ENCODE data around the gene ECE2. TPM values are rescaled to one million over a fixed set of nuclear protein-coding genes. Genes with fewer than 3 reads are reported as not detected.
A peak's percentile ranks its signal among the peaks of the same experiment; 100 is the strongest.
"Not testable (repeated sequence)": the region's sequence is repeated elsewhere in the genome, so short reads cannot be mapped to it uniquely, and the experiment has no call there.

Gene ECE2
- total RNA-seq, 1 donor from 2014 or later = not detected

GRCh38 chr3:184338511-184338945 lies 62.7 kb downstream of the ECE2 start:
- no peaks in the 10 kb centered on the region for H3K27me3 ChIP-seq (ENCODE audit: control insufficient read depth, insufficient read depth, low read length)
- peaks cover 25% of the 10 kb centered on the region for H3K36me3 ChIP-seq (ENCODE audit: control insufficient read depth, insufficient read depth, low read length)
- TF ChIP-seq, protein P1, sequence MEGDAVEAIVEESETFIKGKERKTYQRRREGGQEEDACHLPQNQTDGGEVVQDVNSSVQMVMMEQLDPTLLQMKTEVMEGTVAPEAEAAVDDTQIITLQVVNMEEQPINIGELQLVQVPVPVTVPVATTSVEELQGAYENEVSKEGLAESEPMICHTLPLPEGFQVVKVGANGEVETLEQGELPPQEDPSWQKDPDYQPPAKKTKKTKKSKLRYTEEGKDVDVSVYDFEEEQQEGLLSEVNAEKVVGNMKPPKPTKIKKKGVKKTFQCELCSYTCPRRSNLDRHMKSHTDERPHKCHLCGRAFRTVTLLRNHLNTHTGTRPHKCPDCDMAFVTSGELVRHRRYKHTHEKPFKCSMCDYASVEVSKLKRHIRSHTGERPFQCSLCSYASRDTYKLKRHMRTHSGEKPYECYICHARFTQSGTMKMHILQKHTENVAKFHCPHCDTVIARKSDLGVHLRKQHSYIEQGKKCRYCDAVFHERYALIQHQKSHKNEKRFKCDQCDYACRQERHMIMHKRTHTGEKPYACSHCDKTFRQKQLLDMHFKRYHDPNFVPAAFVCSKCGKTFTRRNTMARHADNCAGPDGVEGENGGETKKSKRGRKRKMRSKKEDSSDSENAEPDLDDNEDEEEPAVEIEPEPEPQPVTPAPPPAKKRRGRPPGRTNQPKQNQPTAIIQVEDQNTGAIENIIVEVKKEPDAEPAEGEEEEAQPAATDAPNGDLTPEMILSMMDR (IDR thresholded peaks at IDR 0.05; ENCODE audit: insufficient read depth, low read length, severe bottlenecking) = peak; percentile 5
- DNase-seq (ENCODE audit: low read depth) = peak; percentile 68
- no peak for FAIRE-seq
- peak overlapping the region; percentile 7 for H3K4me3 ChIP-seq (ENCODE audit: low read depth, low read length)

GRCh38 chr3:184339001-184339400 lies 63.2 kb downstream of the ECE2 start:
- Histone ChIP-seq H3K36me3 (ENCODE audit: control insufficient read depth, insufficient read depth, low read length) (peaks cover 25% of the 10 kb centered on the region), H3K27me3 (ENCODE audit: control insufficient read depth, insufficient read depth, low read length) (no peaks in the 10 kb centered on the region), H3K4me3 (ENCODE audit: low read depth, low read length) (peak overlapping the region; percentile 7)
- FAIRE-seq (no peak), DNase-seq (ENCODE audit: low read depth) (peak; percentile 37)
- TF ChIP-seq, protein P1 (IDR thresholded peaks at IDR 0.05; ENCODE audit: insufficient read depth, low read length, severe bottlenecking) = no peak

DNA sequence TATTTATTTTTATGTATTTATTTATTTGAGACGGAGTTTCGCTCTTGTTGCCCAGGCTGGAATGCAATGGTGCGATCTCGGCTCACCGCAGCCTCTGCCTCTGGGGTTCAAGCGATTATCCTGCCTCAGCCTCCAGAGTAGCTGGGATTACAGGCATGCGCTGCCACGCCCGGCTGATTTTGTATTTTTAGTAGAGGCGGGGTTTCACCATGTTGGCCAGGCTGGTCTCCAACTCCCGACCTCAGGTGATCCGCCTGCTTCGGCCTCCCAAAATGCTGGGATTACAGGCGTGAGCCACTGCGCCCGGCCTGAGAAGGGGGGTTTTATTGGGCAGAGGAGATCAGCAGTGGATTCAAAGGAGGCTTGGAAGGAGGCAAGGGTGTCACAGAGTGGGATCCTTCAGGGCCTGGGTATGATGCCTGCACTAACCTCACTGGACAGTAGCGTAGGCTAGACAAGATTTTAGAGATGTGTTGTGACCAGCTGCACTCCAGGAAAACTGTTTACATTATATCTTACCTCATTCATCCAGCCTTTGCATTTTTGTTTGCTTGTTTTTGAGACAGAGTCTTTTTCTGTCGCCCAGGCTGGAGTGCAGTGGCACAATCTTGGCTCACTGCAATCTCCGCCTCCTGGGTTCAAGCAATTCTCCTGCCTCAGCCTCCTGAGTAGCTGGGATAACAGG lies 63.8 kb downstream of the ECE2 start:
- DNase-seq (ENCODE audit: low read depth); H3K4me3 ChIP-seq (ENCODE audit: low read depth, low read length); H3K27me3 ChIP-seq (ENCODE audit: control insufficient read depth, insufficient read depth, low read length); FAIRE-seq: not testable (repeated sequence)
- peaks cover 27% of the 10 kb centered on the region for H3K36me3 ChIP-seq (ENCODE audit: control insufficient read depth, insufficient read depth, low read length)

GRCh38 chr3:184341925-184342324 lies 66.1 kb downstream of the ECE2 start:
- TF ChIP-seq, protein P1 (IDR thresholded peaks at IDR 0.05; ENCODE audit: insufficient read depth, low read length, severe bottlenecking) = no peak
- Histone ChIP-seq H3K27me3 (ENCODE audit: control insufficient read depth, insufficient read depth, low read length) (no peaks in the 10 kb centered on the region), H3K36me3 (ENCODE audit: control insufficient read depth, insufficient read depth, low read length) (peaks cover 23% of the 10 kb centered on the region), H3K4me3 (ENCODE audit: low read depth, low read length) (no peak overlapping the region)
- FAIRE-seq (peak; percentile 85), DNase-seq (ENCODE audit: low read depth) (peak; percentile 84)

Other genes with a start within 250 kb of the ECE2 start
- gene HTR3D, start 244.3 kb upstream of the ECE2 start, total RNA-seq = not detected in 2 replicates
- gene HTR3C, start 223.0 kb upstream of the ECE2 start, total RNA-seq = not detected in 2 replicates
- not detected in 2 replicates for gene HTR3E, start 179.0 kb upstream of the ECE2 start, total RNA-seq
- gene EIF2B5, start 140.7 kb upstream of the ECE2 start, total RNA-seq = 42.1 and 46.1 TPM in 2 replicates
- gene DVL3, start 120.6 kb upstream of the ECE2 start, total RNA-seq = 22.6 and 30.2 TPM in 2 replicates
- 262 and 275 TPM in 2 replicates for gene AP2M1, start 101.2 kb upstream of the ECE2 start, total RNA-seq
- 40.0 and 54.2 TPM in 2 replicates for gene ABCF3, start 89.8 kb upstream of the ECE2 start, total RNA-seq
- gene VWA5B2, start 46.4 kb upstream of the ECE2 start, total RNA-seq = not detected in 2 replicates
- 21.6 and 36.9 TPM in 2 replicates for gene ALG3, start 27.1 kb upstream of the ECE2 start, total RNA-seq
- gene EEF1AKMT4, start 26.4 kb upstream of the ECE2 start, total RNA-seq = 10.1 and 14.0 TPM in 2 replicates
- gene CAMK2N2, start 14.5 kb upstream of the ECE2 start, total RNA-seq = not detected in 2 replicates
- gene PSMD2, start 23.2 kb downstream of the ECE2 start, total RNA-seq = 507 and 526 TPM in 2 replicates
- gene EIF4G1, start 38.6 kb downstream of the ECE2 start, total RNA-seq = 244 and 339 TPM in 2 replicates
- gene FAM131A, start 61.6 kb downstream of the ECE2 start, total RNA-seq = 18.2 and 25.5 TPM in 2 replicates
- gene CLCN2, start 85.6 kb downstream of the ECE2 start, total RNA-seq = 2.0 and 2.1 TPM in 2 replicates
- gene POLR2H, start 85.7 kb downstream of the ECE2 start, total RNA-seq = 48.4 and 112 TPM in 2 replicates
- not detected in 2 replicates for gene THPO, start 102.2 kb downstream of the ECE2 start, total RNA-seq
- not detected in 2 replicates for gene CHRD, start 104.0 kb downstream of the ECE2 start, total RNA-seq

Data from bronchial epithelial cell (primary cell).